DND-41 (cell line): ENCODE data around the gene CCL7.

Source experiments
- ATAC-seq: fragments of 200-7000 bp; cut with Tn5 transposase; 3 replicates; pipeline ENCODE4 v1.9.1; 2021; ENCODE audit warnings: low read depth; ENCODE audit not compliant: insufficient read depth
- DNase-seq: peaks from one replicate; pipeline ENCODE4 v3.0.0-alpha.2; 2020
- H2AFZ ChIP-seq: 2 replicates; pipeline ENCODE4 v1.6.0; 2012; ENCODE audit warnings: low read depth, low read length
- H3K27ac ChIP-seq: 2 replicates; pipeline ENCODE4 v1.5.1; 2012; ENCODE audit warnings: low read length, inconsistent platforms
- H3K27me3 ChIP-seq: fragments of 200-600 bp; sonication (generic); 2 replicates; pipeline ENCODE4 v1.6.0; 2012; ENCODE audit warnings: low read length, mild to moderate bottlenecking, inconsistent platforms; ENCODE audit not compliant: insufficient read depth, poor library complexity
- H3K36me3 ChIP-seq: 2 replicates; pipeline ENCODE4 v1.5.1; 2012; ENCODE audit warnings: low read length, inconsistent platforms; ENCODE audit not compliant: insufficient read depth
- H3K4me1 ChIP-seq: 2 replicates; pipeline ENCODE4 v1.5.1; 2012; ENCODE audit warnings: mild to moderate bottlenecking, low read length; ENCODE audit not compliant: insufficient read depth
- H3K4me2 ChIP-seq: 2 replicates; pipeline ENCODE4 v1.6.0; 2012; ENCODE audit warnings: mild to moderate bottlenecking, moderate library complexity, low read length, inconsistent platforms; ENCODE audit not compliant: insufficient read depth
- H3K4me3 ChIP-seq, 2 experiments: fragments of 200-600 bp in 1 of 2; shearing (Covaris generic) in 1 of 2; 2 replicates each; pipeline ENCODE4 v1.5.1; 2012 to 2016; ENCODE audit warnings: inconsistent platforms in 2 of 2, low read length in 2 of 2, mild to moderate bottlenecking in 2 of 2, low read depth in 1 of 2, moderate library complexity in 1 of 2
- H3K79me2 ChIP-seq: 2 replicates; pipeline ENCODE4 v1.6.0; 2012; ENCODE audit warnings: low read length, inconsistent platforms; ENCODE audit not compliant: insufficient read depth
- H3K9ac ChIP-seq: 2 replicates; pipeline ENCODE4 v1.6.0; 2012; ENCODE audit warnings: low read depth, mild to moderate bottlenecking, inconsistent platforms, low read length, moderate library complexity
- H3K9me3 ChIP-seq: 2 replicates; pipeline ENCODE4 v1.5.1; 2012; ENCODE audit warnings: low read length, moderate library complexity, mild to moderate bottlenecking, inconsistent platforms; ENCODE audit not compliant: insufficient read depth, severe bottlenecking
- H4K20me1 ChIP-seq: 2 replicates; pipeline ENCODE4 v1.6.0; 2012; ENCODE audit warnings: low read length; ENCODE audit not compliant: insufficient read depth
- CTCF ChIP-seq: IDR thresholded peaks from 2 replicates; pipeline ENCODE4 v1.5.1; 2012; ENCODE audit warnings: borderline replicate concordance, low read length, moderate library complexity, mild to moderate bottlenecking; ENCODE audit not compliant: poor library complexity, severe bottlenecking; ENCODE audit errors: extremely low read depth
- EZH2 ChIP-seq: IDR thresholded peaks from 3 replicates; pipeline ENCODE4 v1.6.1; 2012; ENCODE audit warnings: borderline replicate concordance, low read depth, mild to moderate bottlenecking, moderate library complexity, low read length, inconsistent platforms; ENCODE audit not compliant: severe bottlenecking

The CCL7 gene

GRCh38 chr17:34299956-34300577, 30.0 kb downstream of the CCL7 start:
- TF ChIP-seq EZH2: no peak
- TF ChIP-seq CTCF: no peak
- H3K4me1 ChIP-seq: no peaks in the 10 kb centered on the region

GRCh38 chr17:34300652-34301370, 30.8 kb downstream of the CCL7 start:
- Histone ChIP-seq H3K27ac (no peak overlapping the region), H3K4me3 (no peak overlapping the region), H3K9me3 (no peaks in the 10 kb centered on the region), H2AFZ (no peak overlapping the region), H3K27me3 (no peaks in the 10 kb centered on the region), H3K79me2 (no peaks in the 10 kb centered on the region), H3K4me2 (no peak overlapping the region), H4K20me1 (no peaks in the 10 kb centered on the region), H3K36me3 (no peaks in the 10 kb centered on the region), H3K9ac (no peak overlapping the region), H3K4me1 (no peaks in the 10 kb centered on the region)
- TF ChIP-seq CTCF (no peak), EZH2 (no peak)
- DNase-seq (no peak), ATAC-seq (no peak)

More at GRCh38 chr17:34299956-34300577, 30.0 kb downstream of the CCL7 start:
- H3K4me3 ChIP-seq: no peak overlapping the region
- H4K20me1 ChIP-seq: no peaks in the 10 kb centered on the region
- H3K4me2 ChIP-seq: no peak overlapping the region
- no peak overlapping the region for H2AFZ ChIP-seq
- no peaks in the 10 kb centered on the region for H3K79me2 ChIP-seq
- no peaks in the 10 kb centered on the region for H3K36me3 ChIP-seq
- H3K27ac ChIP-seq: no peak overlapping the region
- H3K9ac ChIP-seq: no peak overlapping the region
- no peaks in the 10 kb centered on the region for H3K9me3 ChIP-seq
- ATAC-seq (no peak), DNase-seq (no peak)
- no peaks in the 10 kb centered on the region for H3K27me3 ChIP-seq

GRCh38 chr17:34301986-34302385, 32.0 kb downstream of the CCL7 start:
- Histone ChIP-seq H3K79me2 (no peaks in the 10 kb centered on the region), H3K36me3 (no peaks in the 10 kb centered on the region), H3K4me2 (no peak overlapping the region), H4K20me1 (no peaks in the 10 kb centered on the region), H3K4me3 (no peak overlapping the region), H3K27me3 (no peaks in the 10 kb centered on the region), H3K4me1 (no peaks in the 10 kb centered on the region), H2AFZ (no peak overlapping the region), H3K9me3 (no peaks in the 10 kb centered on the region), H3K27ac (no peak overlapping the region), H3K9ac (no peak overlapping the region)
- ATAC-seq (no peak), DNase-seq (no peak)
- no peak for TF ChIP-seq CTCF
- no peak for TF ChIP-seq EZH2
